AG04450 (cell line): ENCODE measurements around the gene ZNF19. TPM values are rescaled to one million over a fixed set of nuclear protein-coding genes. Genes with fewer than 3 reads are reported as not detected.
A peak's percentile ranks its signal among the peaks of the same experiment; 100 is the strongest.

Experiments
- CTCF ChIA-PET: fragments of 300-600, 350-600 bp; formaldehyde crosslinking; extraction: SDS; loops from one replicate; lab custom pipeline; 2022; ENCODE audit warnings: antibody characterized with exemption, inconsistent platforms; lab: Charles Lee
- POLR2A ChIA-PET: fragments of 350-600 bp; formaldehyde crosslinking; extraction: SDS; loops from one replicate; lab custom pipeline; 2021; ENCODE audit warnings: antibody characterized with exemption, inconsistent platforms; lab: Yijun Ruan, JAX
- DNase-seq: peaks from one replicate; pipeline ENCODE4 v3.0.0-alpha.2; 2011; ENCODE audit warnings: low read depth, low spot score
- H3K27ac ChIP-seq: one replicate; pipeline ENCODE4 v1.5.1; 2012; ENCODE audit warnings: low read depth, low read length, control low read depth
- H3K27me3 ChIP-seq: one replicate; pipeline ENCODE4 v1.6.0; 2012; ENCODE audit warnings: low read length; ENCODE audit not compliant: control insufficient read depth, insufficient read depth
- H3K4me3 ChIP-seq: 2 replicates; pipeline ENCODE4 v1.5.1; 2011; ENCODE audit warnings: mild to moderate bottlenecking, low read depth, low read length, control low read depth
- H3K9me3 ChIP-seq: 2 replicates; pipeline ENCODE4 v1.5.1; 2012; ENCODE audit warnings: low read length; ENCODE audit not compliant: control insufficient read depth, insufficient read depth
- polyA minus RNA-seq: library from RNA; depleted of rRNA, polyadenylated mRNA; stranded (reverse); fragments of >200 nt; gene quantifications from 2 replicates; pipeline ENCODE4 v1.2.3, GENCODE V29; 2011; rRNA and poly(A)+ RNA removed
- polyA plus RNA-seq: library from polyadenylated mRNA; depleted of rRNA; stranded (reverse); fragments of >200 nt; gene quantifications from 2 replicates; pipeline ENCODE4 v1.2.3, GENCODE V29; 2011; rRNA removed
- TF ChIP-seq, protein P1 (sequence below): IDR thresholded peaks from 2 replicates; pipeline ENCODE4 v1.5.1; 2011; ENCODE audit warnings: low read depth, low read length, control low read depth, inconsistent platforms

ZNF19 gene
- 1.9 and 2.0 TPM in 2 replicates for polyA plus RNA-seq
- 2.8 and 5.2 TPM in 2 replicates for polyA minus RNA-seq

DNA sequence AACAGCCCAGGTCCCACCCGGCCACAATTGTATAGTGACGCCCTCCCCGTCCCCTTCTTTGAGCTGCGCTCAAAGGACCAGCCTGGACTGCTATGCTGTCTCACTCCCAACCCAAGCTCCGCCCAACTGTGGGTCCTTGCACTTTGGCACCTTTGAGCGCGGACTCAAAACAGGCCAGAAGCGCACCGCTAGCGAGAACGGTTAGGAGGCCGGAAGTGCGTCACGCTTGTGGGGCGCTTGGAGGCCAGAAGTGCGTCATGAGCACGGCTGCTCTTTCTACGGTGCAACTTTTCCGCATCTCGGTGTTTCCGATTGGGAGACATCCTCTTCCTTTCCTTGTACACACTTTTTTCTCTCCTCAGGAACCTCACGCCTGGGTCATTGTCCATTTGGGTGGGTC, at the start of gene ZNF19:
ZNF19 (minus strand) TSS at position 203 of the 400 bp plus-strand sequence. CDS start 7,210 bp downstream, outside the sequence.
- Histone ChIP-seq H3K9me3 (no peaks in the 10 kb centered on the region; the same call in 1 of the 2 replicates), H3K27ac (no peak within 1 kb of the TSS), H3K27me3 (no peaks in the 10 kb centered on the region), H3K4me3 (no peak within 1 kb of the TSS)
- TF ChIP-seq, protein P1, sequence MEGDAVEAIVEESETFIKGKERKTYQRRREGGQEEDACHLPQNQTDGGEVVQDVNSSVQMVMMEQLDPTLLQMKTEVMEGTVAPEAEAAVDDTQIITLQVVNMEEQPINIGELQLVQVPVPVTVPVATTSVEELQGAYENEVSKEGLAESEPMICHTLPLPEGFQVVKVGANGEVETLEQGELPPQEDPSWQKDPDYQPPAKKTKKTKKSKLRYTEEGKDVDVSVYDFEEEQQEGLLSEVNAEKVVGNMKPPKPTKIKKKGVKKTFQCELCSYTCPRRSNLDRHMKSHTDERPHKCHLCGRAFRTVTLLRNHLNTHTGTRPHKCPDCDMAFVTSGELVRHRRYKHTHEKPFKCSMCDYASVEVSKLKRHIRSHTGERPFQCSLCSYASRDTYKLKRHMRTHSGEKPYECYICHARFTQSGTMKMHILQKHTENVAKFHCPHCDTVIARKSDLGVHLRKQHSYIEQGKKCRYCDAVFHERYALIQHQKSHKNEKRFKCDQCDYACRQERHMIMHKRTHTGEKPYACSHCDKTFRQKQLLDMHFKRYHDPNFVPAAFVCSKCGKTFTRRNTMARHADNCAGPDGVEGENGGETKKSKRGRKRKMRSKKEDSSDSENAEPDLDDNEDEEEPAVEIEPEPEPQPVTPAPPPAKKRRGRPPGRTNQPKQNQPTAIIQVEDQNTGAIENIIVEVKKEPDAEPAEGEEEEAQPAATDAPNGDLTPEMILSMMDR, result no peak
- no peak for DNase-seq
- ChIA-PET POLR2A (no interaction called here), CTCF (interaction anchor here (1.7 kb wide), 1 partner anchor 11 kb away, joined by 7 read pairs; no protein-coding TSS in a partner anchor)

DNA sequence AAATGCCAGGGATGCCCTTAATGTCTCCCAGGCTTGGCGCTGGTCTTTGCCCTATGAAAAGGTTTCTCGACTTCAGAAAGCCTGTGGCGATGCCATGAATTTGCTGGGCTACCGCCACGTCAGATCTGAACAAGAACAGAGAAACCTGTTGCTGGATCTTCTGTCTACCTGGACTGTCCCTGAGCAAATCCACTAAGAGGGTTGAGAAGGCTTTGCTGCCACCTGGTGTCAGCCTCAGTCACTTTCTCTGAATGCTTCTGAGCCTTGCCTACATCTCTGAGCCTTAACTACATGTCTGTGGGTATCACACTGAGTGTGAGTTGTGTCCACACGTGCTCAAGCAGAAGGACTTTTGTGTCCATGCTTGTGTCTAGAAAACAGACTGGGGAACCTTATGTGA, 48.5 kb upstream of the ZNF19 start:
- Histone ChIP-seq H3K27me3 (no peaks in the 10 kb centered on the region), H3K27ac (no peak overlapping the region), H3K9me3 (no peaks in the 10 kb centered on the region), H3K4me3 (no peak overlapping the region)
- ChIA-PET POLR2A (no interaction called here), CTCF (interaction anchor here (0.6 to 2.9 kb wide), 5 partner anchors 9 to 124 kb away, joined by 4 to 18 read pairs (median 5); no protein-coding TSS in a partner anchor)
- DNase-seq, result peak; percentile 8
- TF ChIP-seq, protein P1, result peak; percentile 65

DNA sequence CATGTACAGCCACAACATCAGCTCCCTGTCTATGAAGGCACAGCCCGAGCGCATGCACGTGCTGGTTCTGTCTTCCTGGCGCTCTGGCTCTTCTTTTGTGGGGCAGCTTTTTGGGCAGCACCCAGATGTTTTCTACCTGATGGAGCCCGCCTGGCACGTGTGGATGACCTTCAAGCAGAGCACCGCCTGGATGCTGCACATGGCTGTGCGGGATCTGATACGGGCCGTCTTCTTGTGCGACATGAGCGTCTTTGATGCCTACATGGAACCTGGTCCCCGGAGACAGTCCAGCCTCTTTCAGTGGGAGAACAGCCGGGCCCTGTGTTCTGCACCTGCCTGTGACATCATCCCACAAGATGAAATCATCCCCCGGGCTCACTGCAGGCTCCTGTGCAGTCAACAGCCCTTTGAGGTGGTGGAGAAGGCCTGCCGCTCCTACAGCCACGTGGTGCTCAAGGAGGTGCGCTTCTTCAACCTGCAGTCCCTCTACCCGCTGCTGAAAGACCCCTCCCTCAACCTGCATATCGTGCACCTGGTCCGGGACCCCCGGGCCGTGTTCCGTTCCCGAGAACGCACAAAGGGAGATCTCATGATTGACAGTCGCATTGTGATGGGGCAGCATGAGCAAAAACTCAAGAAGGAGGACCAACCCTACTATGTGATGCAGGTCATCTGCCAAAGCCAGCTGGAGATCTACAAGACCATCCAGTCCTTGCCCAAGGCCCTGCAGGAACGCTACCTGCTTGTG, 47.8 kb upstream of the ZNF19 start:
- Histone ChIP-seq H3K27me3 (no peaks in the 10 kb centered on the region), H3K27ac (no peak overlapping the region), H3K4me3 (no peak overlapping the region), H3K9me3 (no peaks in the 10 kb centered on the region)
- POLR2A ChIA-PET, result no interaction called here
- TF ChIP-seq, protein P1, result no peak
- CTCF ChIA-PET, result interaction anchor here (0.6 to 2.9 kb wide), 3 partner anchors 8 to 123 kb away, joined by 3 to 18 read pairs (median 4); no protein-coding TSS in a partner anchor
- no peak for DNase-seq

DNA sequence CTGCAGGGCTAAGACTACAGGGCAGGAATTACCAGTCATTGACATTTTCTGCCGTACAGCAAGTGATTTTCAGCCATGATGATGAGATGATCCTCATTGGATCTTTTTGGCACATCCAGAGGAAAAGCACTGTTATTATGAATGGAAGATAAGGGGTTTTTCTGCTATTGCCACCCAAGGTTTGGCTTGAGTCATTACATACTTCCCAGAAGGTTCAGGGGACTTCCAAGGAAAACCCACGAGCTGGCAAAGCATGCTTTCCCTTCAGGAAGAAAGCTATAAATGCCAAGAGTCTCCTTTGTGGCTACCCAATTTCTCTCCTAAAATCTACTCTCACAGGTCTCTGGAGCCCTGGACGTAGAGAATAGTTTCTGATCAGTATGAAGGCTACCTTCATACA, 43.2 kb upstream of the ZNF19 start:
- no peak for DNase-seq
- ChIA-PET POLR2A (no interaction called here), CTCF (interaction anchor here (0.9 to 1.2 kb wide), 3 partner anchors 10 to 119 kb away, joined by 3 to 5 read pairs (median 3); no protein-coding TSS in a partner anchor)
- no peaks in the 10 kb centered on the region for H3K9me3 ChIP-seq
- no peak overlapping the region for H3K27ac ChIP-seq
- H3K4me3 ChIP-seq, result no peak overlapping the region
- TF ChIP-seq, protein P1, result no peak
- no peaks in the 10 kb centered on the region for H3K27me3 ChIP-seq

DNA sequence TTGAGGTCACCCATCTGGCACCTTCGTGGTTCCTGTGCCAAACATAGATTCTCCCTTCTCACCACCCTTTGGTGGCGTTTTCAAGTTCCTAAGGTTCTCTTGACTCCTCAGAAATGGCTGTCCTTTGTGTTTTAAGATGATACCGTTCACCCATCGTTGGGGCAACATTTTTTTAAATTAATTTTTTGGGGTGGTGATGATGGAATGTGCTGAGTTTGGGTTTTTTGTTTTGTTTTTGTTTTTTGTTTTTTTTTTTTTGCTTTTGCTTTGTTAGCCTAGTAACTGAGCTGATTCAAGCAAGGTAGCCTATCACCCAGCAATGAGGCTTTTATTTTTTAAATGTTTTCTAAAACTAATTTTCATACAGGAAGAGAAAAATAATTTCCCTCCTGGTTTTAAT, 39.7 kb upstream of the ZNF19 start:
- CTCF ChIA-PET, result interaction anchor here (0.6 to 0.7 kb wide), 3 partner anchors 9 to 65 kb away, joined by 3 to 4 read pairs (median 3); no protein-coding TSS in a partner anchor
- POLR2A ChIA-PET, result interaction anchor here (0.6 kb wide), 1 partner anchor 45 kb away, joined by 3 read pairs; no protein-coding TSS in a partner anchor

More for the DNA sequence above, 39.7 kb upstream of the ZNF19 start:
- Histone ChIP-seq H3K27ac (no peak overlapping the region), H3K9me3 (no peaks in the 10 kb centered on the region), H3K4me3 (no peak overlapping the region), H3K27me3 (no peaks in the 10 kb centered on the region)
- TF ChIP-seq, protein P1, result no peak
- DNase-seq, result no peak
